DMS114 treated with DMSO at 0.1 percent for 48 hours (cell line): ENCODE measurements around the gene EVC.

Experiments used
- DNase-seq: peaks from one replicate; lab custom pipeline; 2025; ENCODE audit not compliant: unreplicated experiment; lab: John Stamatoyannopoulos, UW

Gene EVC

GRCh38 chr4:5730993-5731990, 20.3 kb downstream of the EVC start:
- DNase-seq, result no peak

- no peak for DNase-seq
These were observed 21.2 kb downstream of the EVC start for GRCh38 chr4:5732158-5732557.

- DNase-seq, result no peak
These were observed 23.9 kb downstream of the EVC start for GRCh38 chr4:5734853-5735252.

GRCh38 chr4:5735463-5735862, 24.5 kb downstream of the EVC start:
- DNase-seq, result no peak

GRCh38 chr4:5738061-5738460, 27.1 kb downstream of the EVC start:
- DNase-seq, result no peak

- no peak for DNase-seq
These were observed 31.4 kb downstream of the EVC start for GRCh38 chr4:5742388-5742787.

- no peak for DNase-seq
These were observed 32.0 kb downstream of the EVC start for GRCh38 chr4:5742968-5743367.

- no peak for DNase-seq
These were observed 35.2 kb downstream of the EVC start for GRCh38 chr4:5746250-5746649.

GRCh38 chr4:5746829-5747737, 36.1 kb downstream of the EVC start:
- DNase-seq, result no peak

GRCh38 chr4:5747738-5748375, 36.9 kb downstream of the EVC start:
- no peak for DNase-seq

GRCh38 chr4:5749568-5749967, 38.6 kb downstream of the EVC start:
- DNase-seq, result no peak

- no peak for DNase-seq
These were observed 39.3 kb downstream of the EVC start for GRCh38 chr4:5750052-5750945.

- no peak for DNase-seq
These were observed 40.1 kb downstream of the EVC start for GRCh38 chr4:5750946-5751665.

- DNase-seq, result no peak
These were observed 40.8 kb downstream of the EVC start for GRCh38 chr4:5751666-5752375.

- no peak for DNase-seq
These were observed 41.6 kb downstream of the EVC start for GRCh38 chr4:5752376-5753184.

- no peak for DNase-seq
These were observed 42.4 kb downstream of the EVC start for GRCh38 chr4:5753366-5753765.

- DNase-seq, result no peak
These were observed 42.9 kb downstream of the EVC start for GRCh38 chr4:5753766-5754528.

- no peak for DNase-seq
These were observed 43.5 kb downstream of the EVC start for GRCh38 chr4:5754529-5754881.
